Measurements from ENCODE around the gene FBXO7. TPM values are rescaled to one million over a fixed set of nuclear protein-coding genes. Genes with fewer than 3 reads are reported as not detected.

The FBXO7 gene
- total and polyA plus RNA-seq, 7 donors: 25.6 to 49.8 (median 28.2) TPM

GRCh38 chr22:32501836-32502752 is 27.5 kb downstream of the FBXO7 start:
- TF ChIP-seq, protein P1, sequence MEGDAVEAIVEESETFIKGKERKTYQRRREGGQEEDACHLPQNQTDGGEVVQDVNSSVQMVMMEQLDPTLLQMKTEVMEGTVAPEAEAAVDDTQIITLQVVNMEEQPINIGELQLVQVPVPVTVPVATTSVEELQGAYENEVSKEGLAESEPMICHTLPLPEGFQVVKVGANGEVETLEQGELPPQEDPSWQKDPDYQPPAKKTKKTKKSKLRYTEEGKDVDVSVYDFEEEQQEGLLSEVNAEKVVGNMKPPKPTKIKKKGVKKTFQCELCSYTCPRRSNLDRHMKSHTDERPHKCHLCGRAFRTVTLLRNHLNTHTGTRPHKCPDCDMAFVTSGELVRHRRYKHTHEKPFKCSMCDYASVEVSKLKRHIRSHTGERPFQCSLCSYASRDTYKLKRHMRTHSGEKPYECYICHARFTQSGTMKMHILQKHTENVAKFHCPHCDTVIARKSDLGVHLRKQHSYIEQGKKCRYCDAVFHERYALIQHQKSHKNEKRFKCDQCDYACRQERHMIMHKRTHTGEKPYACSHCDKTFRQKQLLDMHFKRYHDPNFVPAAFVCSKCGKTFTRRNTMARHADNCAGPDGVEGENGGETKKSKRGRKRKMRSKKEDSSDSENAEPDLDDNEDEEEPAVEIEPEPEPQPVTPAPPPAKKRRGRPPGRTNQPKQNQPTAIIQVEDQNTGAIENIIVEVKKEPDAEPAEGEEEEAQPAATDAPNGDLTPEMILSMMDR (IDR thresholded peaks at IDR 0.05): no peak
- Histone ChIP-seq H3K4me1 (no peaks in the 10 kb centered on the region), H3K4me3 (no peak overlapping the region), H3K9me3 (no peaks in the 10 kb centered on the region), H3K27ac (no peak overlapping the region), H3K27me3 (ENCODE audit: insufficient read depth in 3 of 3, low read length in 2 of 3) (no peaks in the 10 kb centered on the region), H3K36me3 (ENCODE audit: insufficient read depth in 1 of 2, low read depth in 1 of 2) (peaks cover 2 to 26% of the 10 kb centered on the region in 2 donors)
- DNase-seq (no peak), ATAC-seq (no peak)
- intact Hi-C loops (cut with DNase I): no loop called here
- 59 to 61% (median 60%) methylated on average over 9 of the region's 9 CpGs for WGBS, 3 donors

DNA sequence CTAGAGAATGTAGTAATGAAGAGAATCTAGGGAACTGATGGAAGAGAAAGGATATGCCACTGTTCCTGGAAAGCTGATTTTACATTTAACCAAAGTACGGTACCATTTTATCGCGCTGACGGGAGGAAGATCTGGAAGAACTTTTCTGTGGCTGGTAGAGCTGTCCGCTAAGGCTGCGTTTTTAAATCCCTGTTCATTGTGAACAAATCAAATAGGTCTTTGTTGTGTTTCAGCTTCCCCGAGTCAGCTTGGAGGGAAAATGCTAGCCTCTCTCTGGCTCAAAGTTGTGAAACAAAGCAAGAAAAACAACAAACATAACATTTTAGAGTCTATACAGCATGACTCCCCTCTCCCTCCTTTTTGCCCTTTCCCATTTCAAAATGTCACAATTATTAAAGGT is 34.4 kb downstream of the FBXO7 start:
- ATAC-seq (no peak), DNase-seq (no peak)
- Histone ChIP-seq H3K27ac (no peak overlapping the region), H3K36me3 (ENCODE audit: insufficient read depth in 1 of 2, low read depth in 1 of 2) (no peaks in the 10 kb centered on the region), H3K9me3 (no peaks in the 10 kb centered on the region), H3K4me1 (no peaks in the 10 kb centered on the region), H3K27me3 (ENCODE audit: insufficient read depth in 3 of 3, low read length in 2 of 3) (no peaks in the 10 kb centered on the region), H3K4me3 (no peak overlapping the region)
- intact Hi-C loops (cut with DNase I): no loop called here
- WGBS, 3 donors: 89 to 95% (median 89%) methylated on average over 7 of the region's 7 CpGs
- TF ChIP-seq, protein P1 (IDR thresholded peaks at IDR 0.05): no peak

DNA sequence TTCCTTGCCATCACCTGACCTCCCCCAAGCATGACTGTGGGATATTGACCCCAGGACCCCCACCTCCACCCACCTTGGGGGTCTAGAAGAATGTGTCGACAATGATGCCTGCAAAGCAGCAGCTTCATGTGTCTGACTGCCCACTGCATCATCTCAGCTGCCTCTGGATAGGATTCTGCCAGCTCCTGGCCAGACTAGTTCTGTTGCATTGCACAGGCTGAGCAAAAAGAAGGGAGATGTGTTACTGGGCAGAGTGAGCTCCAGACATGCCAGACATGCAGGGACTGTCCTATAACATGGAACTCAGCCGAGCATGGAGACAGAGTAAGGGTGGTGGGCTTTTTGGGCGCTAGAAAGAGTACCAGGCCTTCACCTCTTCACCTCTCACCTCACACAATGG is 36.7 kb downstream of the FBXO7 start:
- intact Hi-C loops (cut with DNase I): no loop called here
- TF ChIP-seq, protein P1 (IDR thresholded peaks at IDR 0.05): no peak
- Histone ChIP-seq H3K4me1 (no peaks in the 10 kb centered on the region), H3K4me3 (no peak overlapping the region), H3K36me3 (ENCODE audit: insufficient read depth in 1 of 2, low read depth in 1 of 2) (no peaks in the 10 kb centered on the region), H3K27me3 (ENCODE audit: insufficient read depth in 3 of 3, low read length in 2 of 3) (no peaks in the 10 kb centered on the region), H3K27ac (no peak overlapping the region), H3K9me3 (no peaks in the 10 kb centered on the region)
- ATAC-seq: no peak
- 81 to 83% (median 82%) methylated on average over 3 of the region's 3 CpGs for WGBS, 3 donors
- no peak for DNase-seq

GRCh38 chr22:32511776-32512175 is 37.2 kb downstream of the FBXO7 start:
- DNase-seq (no peak), ATAC-seq (no peak)
- H3K36me3 ChIP-seq (ENCODE audit: insufficient read depth in 1 of 2, low read depth in 1 of 2): no peaks in the 10 kb centered on the region
- H3K4me1 ChIP-seq: no peaks in the 10 kb centered on the region
- H3K9me3 ChIP-seq: no peaks in the 10 kb centered on the region
- no peak overlapping the region for H3K4me3 ChIP-seq
- TF ChIP-seq, protein P1 (IDR thresholded peaks at IDR 0.05): no peak
- intact Hi-C loops (cut with DNase I): no loop called here
- WGBS, 3 donors: 64 to 74% (median 69%) methylated on average over 2 of the region's 2 CpGs
- no peaks in the 10 kb centered on the region for H3K27me3 ChIP-seq (ENCODE audit: insufficient read depth in 3 of 3, low read length in 2 of 3)
- no peak overlapping the region for H3K27ac ChIP-seq

All from psoas muscle (tissue), 8 donors.